Ovary (tissue), 3 donors: ENCODE data around the gene UNC119B.

Experiments
- EP300 ChIP-seq: sonication (generic); formaldehyde crosslinking; IDR thresholded peaks from one replicate; pipeline ENCODE4 v1.6.1; 2017; ENCODE audit warnings: antibody characterized with exemption
- POLR2A ChIP-seq: fragments of 450-650 bp; IDR thresholded peaks from one replicate; pipeline ENCODE4 v1.6.1; 2017; ENCODE audit warnings: antibody characterized with exemption, mild to moderate bottlenecking, moderate library complexity
- TF ChIP-seq, protein P1 (sequence below), 3 donors: fragments of 450-650 bp in 2 of 3; fragments of 200-600 bp in 1 of 3; IDR thresholded peaks; one replicate each; pipeline versions ENCODE4 v1.5.1 to v1.8.0; 2016 to 2022; ENCODE audit warnings: antibody characterized with exemption in 3 of 3, mild to moderate bottlenecking in 1 of 3
- donor health status: DM: no; HTN: no; CAD: no.

DNA sequence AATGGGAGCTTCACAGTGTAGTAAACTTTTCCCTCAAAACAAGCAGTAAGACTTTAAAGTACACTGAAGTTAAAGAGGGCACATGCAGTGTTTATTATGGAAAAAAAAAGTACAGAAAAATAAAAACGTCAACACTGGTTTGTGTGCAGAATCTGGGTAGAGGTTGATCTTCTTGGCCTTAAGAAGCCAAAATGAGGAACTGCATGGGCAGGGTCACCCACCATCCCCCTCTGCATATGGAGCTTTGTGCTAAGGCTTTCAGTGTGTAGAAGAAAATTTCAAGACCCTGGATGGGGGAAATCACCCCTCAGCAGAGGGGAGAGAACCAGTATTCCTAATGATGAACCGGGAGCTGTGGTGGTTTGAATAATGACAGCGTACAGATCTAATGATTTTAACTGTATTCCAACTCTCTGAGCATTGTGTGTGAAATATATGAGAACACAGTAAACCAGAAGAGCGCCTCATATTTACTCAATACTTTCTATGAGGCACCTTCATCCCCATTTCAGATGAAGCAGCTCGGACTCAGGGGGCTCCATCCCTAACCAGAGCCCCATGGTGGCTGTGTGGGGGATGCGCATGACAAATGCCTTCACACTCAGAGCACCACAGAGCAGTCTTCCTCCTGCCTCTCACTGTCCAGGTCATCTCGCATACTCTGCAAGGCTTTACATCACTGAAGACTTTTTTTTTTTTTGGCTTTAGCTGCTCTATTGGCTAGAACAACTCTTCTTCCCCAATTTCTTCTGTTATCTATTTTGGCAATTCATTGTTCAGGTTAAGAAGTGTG, 48.7 kb downstream of the UNC119B start:
- TF ChIP-seq, protein P1, sequence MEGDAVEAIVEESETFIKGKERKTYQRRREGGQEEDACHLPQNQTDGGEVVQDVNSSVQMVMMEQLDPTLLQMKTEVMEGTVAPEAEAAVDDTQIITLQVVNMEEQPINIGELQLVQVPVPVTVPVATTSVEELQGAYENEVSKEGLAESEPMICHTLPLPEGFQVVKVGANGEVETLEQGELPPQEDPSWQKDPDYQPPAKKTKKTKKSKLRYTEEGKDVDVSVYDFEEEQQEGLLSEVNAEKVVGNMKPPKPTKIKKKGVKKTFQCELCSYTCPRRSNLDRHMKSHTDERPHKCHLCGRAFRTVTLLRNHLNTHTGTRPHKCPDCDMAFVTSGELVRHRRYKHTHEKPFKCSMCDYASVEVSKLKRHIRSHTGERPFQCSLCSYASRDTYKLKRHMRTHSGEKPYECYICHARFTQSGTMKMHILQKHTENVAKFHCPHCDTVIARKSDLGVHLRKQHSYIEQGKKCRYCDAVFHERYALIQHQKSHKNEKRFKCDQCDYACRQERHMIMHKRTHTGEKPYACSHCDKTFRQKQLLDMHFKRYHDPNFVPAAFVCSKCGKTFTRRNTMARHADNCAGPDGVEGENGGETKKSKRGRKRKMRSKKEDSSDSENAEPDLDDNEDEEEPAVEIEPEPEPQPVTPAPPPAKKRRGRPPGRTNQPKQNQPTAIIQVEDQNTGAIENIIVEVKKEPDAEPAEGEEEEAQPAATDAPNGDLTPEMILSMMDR (IDR thresholded peaks at IDR 0.05) = no peak
- no peak for TF ChIP-seq POLR2A
- TF ChIP-seq EP300 = no peak
